MM.1S (cell line): ENCODE results near the gene REL.

Experiments
- CTCF ChIP-seq: fragments of 300-600 bp; sonication (generic); IDR thresholded peaks from 2 replicates; pipeline ENCODE4 v1.5.1; 2016; ENCODE audit warnings: antibody characterized with exemption, low read length, mixed read lengths
- EZH2 ChIP-seq: fragments of 300-600 bp; sonication (generic); optimal IDR thresholded peaks from 2 replicates; pipeline ENCODE3; 2017; ENCODE audit warnings: low read depth, mild to moderate bottlenecking, antibody characterized with exemption, low read length, mixed read lengths

- TF ChIP-seq EZH2 (no peak), CTCF (no peak)
Observed at GRCh38 chr2:60938301-60938700, 56.9 kb downstream of the REL start.
